Thoracic aorta (tissue), 2 donors: ENCODE results near the gene ARHGEF3. TPM values are rescaled to one million over a fixed set of nuclear protein-coding genes. Genes with fewer than 3 reads are reported as not detected.

Experiments used
- ATAC-seq: fragments of 150-250 bp; one replicate; pipeline ENCODE4 v1.8.0; 2017; ENCODE audit warnings: low read depth; ENCODE audit not compliant: insufficient number of reproducible peaks, low FRiP score
- DNase-seq: peaks from one replicate; pipeline ENCODE4 v3.0.0-alpha.2; 2020; ENCODE audit warnings: low spot score
- H3K27ac ChIP-seq, 2 donors: fragments of 200-600 bp; sonication (generic); 1 replicate in 1 of 2; 2 replicates in 1 of 2; pipeline ENCODE4 v1.5.1; 2016; ENCODE audit warnings: mild to moderate bottlenecking in 2 of 2, moderate library complexity in 2 of 2
- H3K27me3 ChIP-seq: fragments of 200-600 bp; sonication (generic); replicated peaks from 2 replicates; pipeline ENCODE4 v1.6.0; 2016; ENCODE audit warnings: mild to moderate bottlenecking; ENCODE audit not compliant: insufficient read depth
- H3K36me3 ChIP-seq: fragments of 200-600 bp; sonication (generic); one replicate; pipeline ENCODE4 v1.5.1; 2016
- H3K4me1 ChIP-seq, 2 donors: fragments of 200-600 bp; sonication (generic); 1 replicate in 1 of 2; 2 replicates in 1 of 2; pipeline versions ENCODE4 v1.5.1 to v1.6.0; 2016; ENCODE audit warnings: low read depth in 2 of 2, mild to moderate bottlenecking in 1 of 2; ENCODE audit not compliant: control insufficient read depth in 1 of 2
- H3K4me3 ChIP-seq: fragments of 200-600 bp; sonication (generic); 2 replicates; pipeline ENCODE4 v1.5.1; 2016; ENCODE audit warnings: mild to moderate bottlenecking
- H3K9me3 ChIP-seq: fragments of 200-600 bp; sonication (generic); 2 replicates; pipeline ENCODE4 v1.5.1; 2016
- CTCF ChIP-seq: fragments of 200-600 bp; sonication (generic); IDR thresholded peaks from one replicate; pipeline ENCODE4 v1.5.1; 2019; ENCODE audit warnings: antibody characterized with exemption
- total RNA-seq, 2 donors: library from RNA; depleted of rRNA; stranded (reverse); fragments of >200 nt; gene quantifications; one replicate each; pipeline versions ENCODE4 v1.1.0 to v1.2.3, GENCODE V29; 2016

ARHGEF3 gene
- total RNA-seq, 2 donors from 2014 or later: 13.9 to 21.9 TPM

- no peaks in the 10 kb centered on the region for H3K9me3 ChIP-seq
These were observed 9.1 kb upstream of the ARHGEF3 start for GRCh38 chr3:56810577-56811545.

GRCh38 chr3:56806407-56806806 lies 4.7 kb upstream of the ARHGEF3 start:
- Histone ChIP-seq H3K4me3 (no peak overlapping the region), H3K36me3 (no peaks in the 10 kb centered on the region), H3K27me3 (no peaks in the 10 kb centered on the region), H3K27ac (no peak overlapping the region), H3K4me1 (peaks cover 0 to under 1% of the 10 kb centered on the region in 2 donors), H3K9me3 (no peaks in the 10 kb centered on the region)
- TF ChIP-seq CTCF: no peak
- DNase-seq (no peak), ATAC-seq (no peak)

More at GRCh38 chr3:56810577-56811545, 9.1 kb upstream of the ARHGEF3 start:
- ATAC-seq: no peak
- Histone ChIP-seq H3K36me3 (no peaks in the 10 kb centered on the region), H3K4me1 (peaks cover 0 to 6% of the 10 kb centered on the region in 2 donors), H3K4me3 (no peak overlapping the region), H3K27me3 (no peaks in the 10 kb centered on the region), H3K27ac (no peak overlapping the region)
- TF ChIP-seq CTCF: no peak
- DNase-seq: no peak

GRCh38 chr3:56802790-56803189 lies 1.0 kb upstream of the ARHGEF3 start:
- Histone ChIP-seq H3K27ac (no peak overlapping the region), H3K4me1 (peaks cover 2 to 18% of the 10 kb centered on the region in 2 donors), H3K4me3 (no peak overlapping the region), H3K36me3 (no peaks in the 10 kb centered on the region), H3K9me3 (no peaks in the 10 kb centered on the region), H3K27me3 (no peaks in the 10 kb centered on the region)
- ATAC-seq: no peak
- DNase-seq: no peak
- no peak for TF ChIP-seq CTCF

GRCh38 chr3:56802378-56802745 lies 613 bp upstream of the ARHGEF3 start:
- no peak overlapping the region for H3K27ac ChIP-seq
- H3K4me3 ChIP-seq: peak overlapping the region; percentile 72
- no peaks in the 10 kb centered on the region for H3K36me3 ChIP-seq
- ATAC-seq: no peak
- TF ChIP-seq CTCF: no peak
- peaks cover 2 to 18% of the 10 kb centered on the region in 2 donors for H3K4me1 ChIP-seq
- DNase-seq: no peak
- H3K9me3 ChIP-seq: no peaks in the 10 kb centered on the region
- no peaks in the 10 kb centered on the region for H3K27me3 ChIP-seq

GRCh38 chr3:56800832-56801661 lies 702 bp downstream of the ARHGEF3 start:
- H3K4me1 ChIP-seq: peaks cover 2 to 18% of the 10 kb centered on the region in 2 donors
- H3K27ac ChIP-seq: no peak overlapping the region
- H3K9me3 ChIP-seq: no peaks in the 10 kb centered on the region
- no peaks in the 10 kb centered on the region for H3K36me3 ChIP-seq
- H3K27me3 ChIP-seq: no peaks in the 10 kb centered on the region
- no peak for ATAC-seq
- peak overlapping the region; percentile 72 for H3K4me3 ChIP-seq
- DNase-seq: no peak
- no peak for TF ChIP-seq CTCF
